Retinal pigment epithelial cell (primary cell): Measurements from ENCODE around the gene FOXB1.

Source experiments
- DNase-seq: peaks from one replicate; pipeline ENCODE4 v3.0.0-alpha.2; 2010; ENCODE audit warnings: low read depth
- H3K4me3 ChIP-seq: 2 replicates; pipeline ENCODE4 v1.5.1; 2011; ENCODE audit warnings: mild to moderate bottlenecking, low read length, control low read depth, moderate library complexity
- TF ChIP-seq, protein P1 (sequence below): conservative IDR thresholded peaks from 2 replicates; pipeline ENCODE4 v1.5.1; 2011; ENCODE audit warnings: low read depth, low read length, control low read depth, inconsistent platforms

Gene FOXB1

DNA sequence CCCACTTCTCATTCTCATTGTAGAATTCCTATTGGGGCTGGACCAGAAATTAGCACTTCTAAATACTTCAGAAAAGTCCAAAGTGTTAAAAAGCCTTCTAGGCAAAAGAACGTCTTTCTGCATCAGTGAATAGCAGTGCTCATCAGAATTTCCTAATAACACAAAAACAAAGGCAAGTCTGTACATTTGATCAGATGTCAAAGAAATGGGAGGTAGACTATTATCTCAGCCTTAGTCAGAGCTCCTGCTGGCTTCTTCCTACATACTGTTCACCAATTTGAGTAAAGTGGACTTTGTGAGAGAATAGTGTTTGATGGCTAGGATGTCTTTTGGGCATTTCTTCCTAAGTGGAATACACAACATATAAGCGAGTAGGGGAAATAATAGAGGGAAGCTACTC, 48.7 kb downstream of the FOXB1 start:
- no peak for DNase-seq
- H3K4me3 ChIP-seq, result no peak overlapping the region
- TF ChIP-seq, protein P1, sequence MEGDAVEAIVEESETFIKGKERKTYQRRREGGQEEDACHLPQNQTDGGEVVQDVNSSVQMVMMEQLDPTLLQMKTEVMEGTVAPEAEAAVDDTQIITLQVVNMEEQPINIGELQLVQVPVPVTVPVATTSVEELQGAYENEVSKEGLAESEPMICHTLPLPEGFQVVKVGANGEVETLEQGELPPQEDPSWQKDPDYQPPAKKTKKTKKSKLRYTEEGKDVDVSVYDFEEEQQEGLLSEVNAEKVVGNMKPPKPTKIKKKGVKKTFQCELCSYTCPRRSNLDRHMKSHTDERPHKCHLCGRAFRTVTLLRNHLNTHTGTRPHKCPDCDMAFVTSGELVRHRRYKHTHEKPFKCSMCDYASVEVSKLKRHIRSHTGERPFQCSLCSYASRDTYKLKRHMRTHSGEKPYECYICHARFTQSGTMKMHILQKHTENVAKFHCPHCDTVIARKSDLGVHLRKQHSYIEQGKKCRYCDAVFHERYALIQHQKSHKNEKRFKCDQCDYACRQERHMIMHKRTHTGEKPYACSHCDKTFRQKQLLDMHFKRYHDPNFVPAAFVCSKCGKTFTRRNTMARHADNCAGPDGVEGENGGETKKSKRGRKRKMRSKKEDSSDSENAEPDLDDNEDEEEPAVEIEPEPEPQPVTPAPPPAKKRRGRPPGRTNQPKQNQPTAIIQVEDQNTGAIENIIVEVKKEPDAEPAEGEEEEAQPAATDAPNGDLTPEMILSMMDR, result no peak

- TF ChIP-seq, protein P1, result no peak
- no peak overlapping the region for H3K4me3 ChIP-seq
- DNase-seq, result no peak
Observed at GRCh38 chr15:60054472-60054871, 50.4 kb downstream of the FOXB1 start.
